Fibroblast of the aortic adventitia (primary cell): ENCODE measurements around the gene CLNK. TPM values are rescaled to one million over a fixed set of nuclear protein-coding genes. Genes with fewer than 3 reads are reported as not detected.

Experiments
- DNase-seq: peaks from one replicate; pipeline ENCODE4 v3.0.0-alpha.2; 2010; ENCODE audit warnings: low read depth
- H3K4me3 ChIP-seq: 2 replicates; pipeline ENCODE4 v1.5.1; 2011; ENCODE audit warnings: low read depth, mild to moderate bottlenecking, control low read depth, low read length, moderate library complexity
- total RNA-seq: library from RNA; depleted of rRNA; stranded (reverse); fragments of >200 nt; gene quantifications from 2 replicates; pipeline ENCODE4 v1.2.3, GENCODE V29; 2012; ENCODE audit warnings: low replicate concordance
- TF ChIP-seq, protein P1 (sequence below): IDR thresholded peaks from 2 replicates; pipeline ENCODE4 v1.5.1; 2011; ENCODE audit warnings: mild to moderate bottlenecking, low read length, control low read depth, inconsistent platforms; ENCODE audit not compliant: insufficient read depth

The CLNK gene
- total RNA-seq, 1 donor = not detected

GRCh38 chr4:10534820-10535219, 149.7 kb downstream of the CLNK start:
- no peak for DNase-seq
- TF ChIP-seq, protein P1, sequence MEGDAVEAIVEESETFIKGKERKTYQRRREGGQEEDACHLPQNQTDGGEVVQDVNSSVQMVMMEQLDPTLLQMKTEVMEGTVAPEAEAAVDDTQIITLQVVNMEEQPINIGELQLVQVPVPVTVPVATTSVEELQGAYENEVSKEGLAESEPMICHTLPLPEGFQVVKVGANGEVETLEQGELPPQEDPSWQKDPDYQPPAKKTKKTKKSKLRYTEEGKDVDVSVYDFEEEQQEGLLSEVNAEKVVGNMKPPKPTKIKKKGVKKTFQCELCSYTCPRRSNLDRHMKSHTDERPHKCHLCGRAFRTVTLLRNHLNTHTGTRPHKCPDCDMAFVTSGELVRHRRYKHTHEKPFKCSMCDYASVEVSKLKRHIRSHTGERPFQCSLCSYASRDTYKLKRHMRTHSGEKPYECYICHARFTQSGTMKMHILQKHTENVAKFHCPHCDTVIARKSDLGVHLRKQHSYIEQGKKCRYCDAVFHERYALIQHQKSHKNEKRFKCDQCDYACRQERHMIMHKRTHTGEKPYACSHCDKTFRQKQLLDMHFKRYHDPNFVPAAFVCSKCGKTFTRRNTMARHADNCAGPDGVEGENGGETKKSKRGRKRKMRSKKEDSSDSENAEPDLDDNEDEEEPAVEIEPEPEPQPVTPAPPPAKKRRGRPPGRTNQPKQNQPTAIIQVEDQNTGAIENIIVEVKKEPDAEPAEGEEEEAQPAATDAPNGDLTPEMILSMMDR = no peak
- H3K4me3 ChIP-seq = no peak overlapping the region

- no peak for DNase-seq
- TF ChIP-seq, protein P1 = no peak
- no peak overlapping the region for H3K4me3 ChIP-seq
Observed at GRCh38 chr4:10532155-10532554, 152.4 kb downstream of the CLNK start.

DNA sequence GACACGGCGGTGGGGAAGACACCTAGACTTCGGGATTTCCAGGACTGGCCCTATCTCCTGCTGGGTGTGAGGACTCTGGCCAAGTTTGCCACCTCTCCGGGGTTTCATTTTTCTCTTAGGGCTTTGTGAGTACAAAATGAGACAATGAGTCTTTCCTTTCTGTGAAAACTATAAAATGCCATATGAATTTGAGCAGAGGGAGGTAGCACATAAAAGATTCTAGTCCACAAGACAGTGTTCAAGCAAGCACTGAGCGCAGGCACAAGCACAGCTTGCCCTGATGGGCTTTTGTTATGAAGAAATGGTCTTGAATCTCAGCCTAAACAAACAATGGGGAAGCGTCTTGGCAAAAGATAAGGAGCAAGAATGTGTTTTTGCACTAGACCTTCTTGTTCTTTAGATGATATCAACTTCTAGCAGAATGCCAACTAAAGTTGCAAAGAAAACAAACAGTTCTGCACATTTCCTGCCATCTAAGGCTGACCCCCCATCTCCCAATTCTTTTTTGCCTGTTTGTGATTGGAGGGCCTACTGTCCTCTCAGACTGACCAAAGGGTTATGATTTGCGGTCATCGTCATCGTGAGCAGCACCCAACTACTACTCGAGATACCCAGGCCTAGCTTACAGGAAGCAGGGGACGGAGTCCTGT, 154.3 kb downstream of the CLNK start:
- DNase-seq = peak; percentile 89
- TF ChIP-seq, protein P1 = no peak
- no peak overlapping the region for H3K4me3 ChIP-seq

DNA sequence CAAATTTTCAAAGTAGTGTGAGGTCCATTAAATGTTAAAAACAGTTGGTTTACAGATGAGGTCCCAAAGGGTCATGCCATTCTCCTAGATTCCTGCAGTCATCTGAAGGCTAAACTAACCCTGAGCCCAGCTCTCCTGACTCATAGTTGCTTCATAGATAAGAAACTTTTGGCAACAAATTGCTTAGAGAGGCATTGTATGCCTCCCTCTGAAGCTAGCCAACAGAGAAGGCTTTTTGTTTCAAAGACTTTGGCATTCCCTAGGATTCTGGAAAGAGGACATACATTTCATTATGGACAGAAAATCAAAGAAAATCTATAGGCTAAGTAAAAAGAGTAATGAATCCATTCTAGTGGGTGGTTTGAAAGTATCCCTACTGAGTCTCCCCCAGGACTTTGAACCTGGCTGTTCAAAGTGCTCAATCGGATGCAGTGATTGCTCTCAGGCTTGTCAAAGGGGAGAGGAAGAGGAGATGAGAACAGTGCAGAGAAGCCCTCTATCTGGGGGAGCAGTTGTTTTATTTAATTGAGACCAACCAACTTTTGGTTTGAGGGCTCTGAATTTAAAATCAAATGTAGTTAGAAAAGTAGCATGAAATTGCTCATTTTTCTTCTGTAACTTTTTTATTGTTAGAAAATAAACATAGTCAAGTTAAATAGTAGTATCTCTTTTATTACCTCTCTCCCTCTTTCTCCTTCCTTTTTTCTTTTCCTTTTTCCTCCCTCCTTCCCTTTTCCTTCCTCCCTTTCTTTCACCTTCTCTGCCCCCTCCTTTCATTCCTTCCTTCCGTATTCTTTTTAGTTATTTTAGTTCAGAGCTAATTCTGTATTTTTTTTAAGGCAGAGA, 155.1 kb downstream of the CLNK start:
- no peak overlapping the region for H3K4me3 ChIP-seq
- peak; percentile 82 for DNase-seq
- TF ChIP-seq, protein P1 = no peak

- no peak for DNase-seq
- no peak overlapping the region for H3K4me3 ChIP-seq
- TF ChIP-seq, protein P1 = no peak
Observed at GRCh38 chr4:10527438-10527837, 157.1 kb downstream of the CLNK start.

DNA sequence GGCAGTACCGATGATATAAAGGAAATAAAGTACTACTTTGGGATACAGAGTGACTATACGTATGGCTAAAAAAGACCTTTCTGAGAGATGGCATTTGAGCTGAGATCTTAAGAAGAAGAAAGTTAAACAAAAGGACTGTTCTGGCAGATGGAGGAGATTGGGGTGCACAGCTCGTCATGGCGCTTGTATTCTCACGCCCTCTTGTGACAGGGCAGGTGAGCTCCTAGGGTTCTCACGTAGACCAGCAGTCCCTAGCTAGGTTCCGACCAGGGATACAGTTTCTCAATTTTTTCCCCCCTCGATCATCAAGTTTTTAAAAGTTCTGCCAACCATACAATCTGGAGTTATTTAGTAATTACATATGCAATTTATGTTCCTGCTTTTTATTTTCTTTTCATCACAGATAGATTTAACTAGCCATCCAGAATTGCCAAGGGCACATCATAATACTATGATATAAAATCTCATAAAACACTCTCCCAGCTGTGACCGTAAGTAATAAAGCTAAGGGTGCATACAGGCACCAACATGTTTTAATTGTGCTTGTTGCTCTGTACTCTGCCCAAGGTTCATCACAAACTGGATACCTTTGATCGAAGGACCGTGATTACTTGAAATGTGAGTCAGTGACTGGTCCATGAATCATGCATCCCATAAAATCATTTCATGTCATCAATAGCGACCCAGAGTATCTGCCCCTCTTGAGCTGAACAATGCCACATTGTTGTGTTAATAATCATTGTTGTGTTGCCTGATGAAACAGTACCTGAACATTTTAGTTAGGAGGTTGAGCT, 157.9 kb downstream of the CLNK start:
- no peak for DNase-seq
- H3K4me3 ChIP-seq = no peak overlapping the region
- TF ChIP-seq, protein P1 = no peak
